GM21619 (cell line): ENCODE data around the gene TMEM19.
"Not testable (repeated sequence)": the region's sequence is repeated elsewhere in the genome, so short reads cannot be mapped to it uniquely, and the experiment has no call there.

Source experiments
- ATAC-seq: cut with Tn5 transposase; IDR thresholded peaks from one replicate; pipeline ENCODE4 v1.9.1; 2021; ENCODE audit not compliant: unreplicated experiment

TMEM19 gene

DNA sequence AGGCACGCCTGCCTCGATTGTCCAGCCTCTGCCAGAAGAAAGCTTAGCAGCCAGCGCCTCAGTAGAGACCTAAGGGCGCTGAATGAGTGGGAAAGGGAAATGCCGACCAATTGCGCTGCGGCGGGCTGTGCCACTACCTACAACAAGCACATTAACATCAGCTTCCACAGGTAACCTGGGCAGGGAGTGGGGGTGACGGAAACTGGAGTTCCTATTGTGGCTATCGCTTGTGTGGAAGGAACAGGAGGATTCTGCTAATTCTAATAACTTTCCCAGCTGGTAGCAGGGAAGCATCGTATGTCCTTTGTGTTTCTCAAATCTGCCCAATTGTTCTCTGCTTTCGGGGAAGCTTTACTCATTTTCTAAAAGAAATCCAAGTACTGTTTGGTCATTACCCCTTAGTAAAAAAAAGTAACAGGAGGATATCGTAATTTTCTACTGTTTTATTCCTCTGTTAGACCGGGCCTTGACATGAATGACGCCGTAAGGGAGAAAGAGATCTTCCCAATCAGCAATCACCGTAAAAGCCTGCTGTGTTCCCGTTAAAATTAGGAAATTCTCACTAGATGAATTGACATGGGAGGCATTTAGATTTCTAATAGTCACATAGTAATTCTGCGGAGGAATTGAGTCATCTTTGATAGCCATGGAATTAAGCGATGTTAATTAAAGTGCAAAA, 21.3 kb upstream of the TMEM19 start:
- ATAC-seq: peak; percentile 11

DNA sequence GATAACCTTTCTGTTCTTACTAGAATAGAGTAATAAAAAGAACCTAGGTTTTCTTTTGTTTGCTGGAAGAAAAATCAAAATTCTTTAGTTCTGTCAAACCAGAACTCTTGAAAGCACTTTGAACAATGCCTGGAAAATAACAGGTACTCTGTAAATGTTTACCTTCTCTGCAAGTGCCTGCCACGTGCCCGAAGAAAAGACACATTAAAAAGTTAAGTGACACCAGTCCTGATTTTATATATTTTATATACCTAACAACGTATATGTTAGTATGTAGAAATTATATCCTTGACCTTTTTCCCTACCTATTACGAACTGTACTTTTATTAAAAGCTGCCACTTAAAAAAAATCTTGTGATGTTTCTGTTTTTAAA, 20.8 kb upstream of the TMEM19 start:
- no peak for ATAC-seq

- no peak for ATAC-seq
These were observed 19.6 kb upstream of the TMEM19 start for GRCh38 chr12:71666259-71666658.

- ATAC-seq: no peak
These were observed 14.6 kb upstream of the TMEM19 start for GRCh38 chr12:71671311-71671710.

GRCh38 chr12:71671816-71672215, 14.1 kb upstream of the TMEM19 start:
- ATAC-seq: no peak

DNA sequence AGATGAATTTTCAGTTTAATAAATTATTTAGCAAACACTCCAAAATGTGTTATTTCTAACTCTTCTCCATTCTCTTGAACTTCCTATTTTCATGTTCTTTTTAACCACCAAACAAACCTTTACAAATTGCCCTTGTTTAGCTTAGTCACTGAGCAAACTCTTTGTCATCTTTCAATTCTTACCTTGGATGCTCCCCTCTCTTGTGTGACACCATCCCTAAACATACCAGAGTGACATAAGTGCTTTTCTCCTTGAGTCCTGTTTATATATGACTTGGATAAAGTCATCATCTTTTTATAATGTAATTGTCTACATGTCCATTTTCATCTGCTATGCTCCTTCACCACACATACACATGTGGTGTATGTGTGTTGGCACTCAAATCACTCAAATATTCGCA, 3.4 kb upstream of the TMEM19 start:
- ATAC-seq: no peak

DNA sequence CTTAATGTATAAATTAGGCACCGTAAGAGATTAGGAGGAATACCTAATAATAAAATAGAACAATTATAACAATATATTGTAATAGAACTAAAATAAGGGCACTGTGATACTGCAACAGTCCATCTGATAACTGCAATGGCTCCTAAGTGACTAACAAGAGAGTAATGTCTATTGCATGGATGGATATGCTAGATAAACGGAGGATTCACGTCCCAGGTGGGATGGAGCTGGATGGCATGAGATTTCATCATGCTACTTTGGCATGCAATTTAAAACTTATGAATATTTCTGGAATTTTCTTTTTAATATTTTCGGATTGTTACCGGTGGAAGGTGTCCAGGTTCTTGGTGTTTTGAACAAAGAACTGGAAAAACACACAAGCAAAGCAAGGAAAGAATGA, 2.2 kb upstream of the TMEM19 start:
- no peak for ATAC-seq

- no peak for ATAC-seq
These were observed 1.8 kb upstream of the TMEM19 start for GRCh38 chr12:71684081-71684480.

DNA sequence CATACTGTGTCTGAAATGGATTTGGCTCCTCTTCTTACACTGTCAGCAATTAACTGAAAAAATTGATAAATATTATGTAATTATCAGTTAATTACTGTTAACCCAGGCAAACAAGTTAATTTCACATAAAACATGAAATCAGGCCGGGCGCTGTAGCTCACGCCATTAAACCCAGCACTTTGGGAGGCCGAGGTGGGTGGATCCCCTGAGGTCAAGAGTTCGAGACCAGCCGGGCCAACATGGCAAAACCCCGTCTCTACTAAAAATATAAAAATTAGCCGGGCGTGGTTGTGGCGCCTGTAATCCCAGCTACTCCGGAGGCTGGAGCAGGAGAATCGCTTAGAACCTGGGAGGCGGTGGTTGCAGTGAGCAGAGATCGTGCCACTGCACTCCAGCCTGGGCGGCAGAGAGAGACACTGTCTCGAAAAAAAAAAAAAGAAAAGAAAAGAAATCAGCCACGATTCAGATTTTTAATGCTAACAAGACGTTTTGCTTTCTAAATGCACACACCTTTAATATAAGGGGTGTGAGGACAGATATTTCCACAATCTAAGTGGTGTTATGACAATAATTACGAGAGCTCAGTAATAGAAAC, 473 bp upstream of the TMEM19 start:
- ATAC-seq: no peak

- no peak for ATAC-seq
These were observed 760 bp downstream of the TMEM19 start for GRCh38 chr12:71686658-71687025.

GRCh38 chr12:71687172-71687571, 1.3 kb downstream of the TMEM19 start:
- not testable (repeated sequence) for ATAC-seq

GRCh38 chr12:71688961-71689570, 3.2 kb downstream of the TMEM19 start:
- ATAC-seq: no peak

- ATAC-seq: no peak
These were observed 5.7 kb downstream of the TMEM19 start for GRCh38 chr12:71691504-71692129.

DNA sequence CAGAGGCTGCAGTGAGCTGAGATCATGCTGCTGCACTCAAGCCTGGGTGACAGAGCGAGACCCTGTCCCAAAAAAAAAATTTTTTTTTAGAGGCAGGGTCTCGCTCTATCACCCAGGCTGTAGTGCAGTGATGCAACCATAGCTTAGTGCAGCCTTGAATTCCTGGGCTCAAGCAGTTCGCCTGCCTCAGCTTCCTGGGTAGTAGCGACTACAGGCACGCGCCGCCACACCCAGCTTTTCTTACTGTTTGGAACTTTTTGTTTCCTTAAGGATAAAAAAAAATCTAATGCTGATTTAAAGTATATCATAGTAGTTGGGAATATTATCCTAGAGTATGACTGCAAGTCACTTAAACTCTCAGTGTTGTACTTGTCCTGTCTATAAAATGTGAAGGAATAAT, 7.2 kb downstream of the TMEM19 start:
- no peak for ATAC-seq

DNA sequence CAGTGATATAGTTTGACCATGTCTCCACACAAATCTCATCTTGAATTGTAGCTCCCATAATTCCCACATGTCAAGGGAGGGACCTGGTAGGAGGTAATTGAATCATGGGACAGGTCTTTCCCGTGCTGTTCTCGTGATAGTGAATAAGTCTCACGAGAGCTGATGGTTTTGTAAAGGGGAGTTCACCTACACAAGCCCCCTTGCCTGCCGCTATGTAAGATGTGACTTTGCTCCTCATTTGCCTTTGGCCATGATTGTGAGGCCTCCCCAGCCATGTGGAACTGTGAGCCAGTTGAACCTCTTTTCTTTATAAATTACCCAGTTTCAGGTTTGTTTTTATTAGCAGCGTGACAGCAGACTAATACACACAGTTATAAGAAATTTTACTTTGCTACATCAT, 7.8 kb downstream of the TMEM19 start:
- peak; percentile 6 for ATAC-seq

DNA sequence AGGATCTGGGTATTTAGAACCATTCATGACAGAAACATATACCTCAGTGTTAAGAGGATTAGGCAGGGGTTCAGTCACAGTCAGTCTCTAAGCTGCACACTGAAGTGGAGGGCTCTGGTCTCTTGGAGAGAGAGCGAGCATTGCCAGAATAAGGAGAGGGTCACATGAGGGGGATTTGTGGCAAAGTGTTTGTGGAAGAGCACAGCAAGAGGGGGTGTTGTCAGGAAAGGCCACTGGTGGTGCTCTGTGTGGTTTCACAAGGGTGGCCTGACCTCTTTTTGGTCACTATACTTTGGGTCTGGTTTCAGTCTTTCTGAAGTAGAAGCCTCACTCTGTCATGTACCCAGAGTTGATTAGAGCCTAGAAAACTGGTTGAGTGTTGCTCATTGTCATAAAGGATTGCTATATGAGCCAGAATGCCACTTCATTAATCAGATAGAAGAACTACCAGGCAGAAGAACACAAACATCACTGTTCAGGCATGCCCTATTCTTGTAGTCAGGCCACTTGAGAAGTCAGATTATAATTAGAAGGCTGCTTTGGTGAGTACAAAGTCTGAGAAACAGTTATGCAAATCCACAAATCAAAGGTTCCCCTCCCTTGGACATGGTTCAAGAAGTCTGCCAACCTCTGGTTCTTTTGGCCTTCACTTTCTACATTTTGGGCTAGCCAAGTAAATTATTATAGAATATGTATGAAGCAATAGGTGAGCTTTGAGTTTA, 8.4 kb downstream of the TMEM19 start:
- ATAC-seq: peak; percentile 87

- ATAC-seq: no peak
These were observed 9.9 kb downstream of the TMEM19 start for GRCh38 chr12:71695782-71696181.

DNA sequence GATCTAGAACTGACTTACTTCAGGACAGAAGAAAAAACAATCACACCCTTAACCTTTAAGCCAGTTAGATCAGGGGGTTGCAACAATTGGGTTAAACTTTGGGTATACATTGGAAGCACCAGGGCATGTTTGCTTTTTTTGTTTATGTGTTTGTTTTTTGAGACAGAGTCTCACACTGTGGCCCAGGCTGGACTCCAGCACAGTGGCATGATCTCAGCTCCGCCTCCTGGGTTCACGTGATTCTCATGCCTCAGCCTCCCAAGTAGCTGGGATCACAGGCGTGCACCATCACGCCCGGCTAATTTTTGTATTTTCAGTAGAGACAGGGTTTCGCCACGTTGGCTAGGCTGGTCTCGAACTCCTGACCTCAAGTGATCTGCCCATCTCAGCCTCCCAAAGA, 16.3 kb downstream of the TMEM19 start:
- ATAC-seq: not testable (repeated sequence)

GRCh38 chr12:71702590-71702989, 16.7 kb downstream of the TMEM19 start:
- no peak for ATAC-seq

- ATAC-seq: no peak
These were observed 17.3 kb downstream of the TMEM19 start for GRCh38 chr12:71703206-71703605.

DNA sequence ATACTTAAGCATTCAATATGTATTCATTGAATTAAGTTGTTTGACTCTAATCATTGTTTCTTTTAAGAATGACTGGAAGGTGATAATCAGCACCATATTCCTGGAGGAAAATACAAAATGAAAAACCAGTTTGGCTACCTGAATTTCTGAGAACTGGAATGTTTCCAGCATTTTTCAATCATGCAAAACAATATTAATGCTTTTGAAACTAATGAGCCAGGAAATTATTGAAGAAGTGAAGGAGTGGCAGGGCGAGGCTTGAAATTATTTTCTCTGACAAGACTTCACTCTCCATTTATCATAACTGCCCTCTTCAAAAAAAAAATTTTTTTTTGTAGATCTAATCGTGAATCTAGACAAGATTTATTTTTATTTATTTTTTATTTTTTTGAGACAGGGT, 19.0 kb downstream of the TMEM19 start:
- ATAC-seq: no peak

DNA sequence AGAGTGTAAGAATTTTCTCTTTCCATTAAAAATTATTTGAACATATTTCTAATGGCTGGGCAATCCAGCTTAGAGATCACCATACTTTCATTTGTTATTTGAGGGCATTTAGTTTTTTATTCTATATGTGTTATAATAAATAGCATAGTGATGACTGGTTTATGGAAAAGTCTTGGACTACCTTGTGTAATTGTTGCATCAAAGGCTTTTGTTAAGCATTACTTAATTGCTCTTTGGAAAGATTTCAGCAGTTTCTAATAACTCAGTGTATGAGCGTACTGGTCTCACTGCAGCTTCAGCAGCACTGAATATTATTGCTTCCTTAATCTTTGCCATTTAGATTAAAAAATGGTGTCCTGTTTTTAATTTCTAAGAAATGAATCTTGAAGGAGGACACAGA, 22.8 kb downstream of the TMEM19 start:
- no peak for ATAC-seq
